Neural cell (in vitro differentiated cells): ENCODE results near the gene RDM1. TPM values are rescaled to one million over a fixed set of nuclear protein-coding genes. Genes with fewer than 3 reads are reported as not detected.

Experiments used
- H2AFZ ChIP-seq: fragments of 200-600, 300-800 bp; sonication (generic), shearing (Covaris generic); 2 replicates; pipeline ENCODE4 v1.6.0; 2014; ENCODE audit warnings: low read depth, mild to moderate bottlenecking, antibody characterized with exemption, low read length, moderate library complexity
- H3F3A ChIP-seq: fragments of 200-600 bp; shearing (Covaris generic); 2 replicates; pipeline ENCODE4 v1.6.1; 2016; ENCODE audit warnings: mild to moderate bottlenecking, moderate library complexity, mixed read lengths, antibody characterized with exemption, low read length; ENCODE audit not compliant: insufficient read depth, poor library complexity, severe bottlenecking
- H3K27ac ChIP-seq: fragments of 200-600, 300-800 bp; sonication (generic), shearing (Covaris generic); 2 replicates; pipeline ENCODE4 v1.5.1; 2014; ENCODE audit warnings: mild to moderate bottlenecking, low read length, moderate library complexity
- H3K27me3 ChIP-seq: fragments of 300-800, 200-600 bp; sonication (generic), shearing (Covaris generic); 2 replicates; pipeline ENCODE4 v1.6.0; 2014; ENCODE audit warnings: mild to moderate bottlenecking, low read depth, low read length, moderate library complexity; ENCODE audit not compliant: insufficient read depth
- H3K36me3 ChIP-seq: fragments of 300-800, 200-600 bp; sonication (generic), shearing (Covaris generic); 2 replicates; pipeline ENCODE4 v1.5.1; 2014; ENCODE audit warnings: mild to moderate bottlenecking, antibody characterized with exemption, low read length, moderate library complexity; ENCODE audit not compliant: insufficient read depth
- H3K4me2 ChIP-seq: fragments of 300-800, 200-600 bp; sonication (generic), shearing (Covaris generic); 2 replicates; pipeline ENCODE4 v1.6.0; 2014; ENCODE audit warnings: mild to moderate bottlenecking, low read length
- H3K4me3 ChIP-seq: fragments of 300-800, 200-600 bp; sonication (generic), shearing (Covaris generic); 2 replicates; pipeline ENCODE4 v1.5.1; 2014; ENCODE audit warnings: mild to moderate bottlenecking, low read length, moderate library complexity
- H3K79me2 ChIP-seq: fragments of 200-600 bp; shearing (Covaris generic); replicated peaks from 2 replicates; pipeline ENCODE4 v1.6.0; 2014; ENCODE audit warnings: mild to moderate bottlenecking, low read length, moderate library complexity; ENCODE audit not compliant: insufficient read depth
- H3K9ac ChIP-seq: fragments of 300-800, 200-600 bp; sonication (generic), shearing (Covaris generic); 2 replicates; pipeline ENCODE4 v1.6.1; 2016; ENCODE audit warnings: mild to moderate bottlenecking, low read length, mixed read lengths
- H3K9me2 ChIP-seq: fragments of 200-600 bp; shearing (Covaris generic); 2 replicates; pipeline ENCODE4 v1.6.1; 2016; ENCODE audit warnings: mild to moderate bottlenecking, low read length, mixed read lengths; ENCODE audit not compliant: insufficient read depth
- H3K9me3 ChIP-seq: fragments of 200-600, 300-800 bp; sonication (generic), shearing (Covaris generic); 2 replicates; pipeline ENCODE4 v1.6.1; 2016; ENCODE audit warnings: mild to moderate bottlenecking, mixed run types, low read length, moderate library complexity, mixed read lengths
- H4K20me1 ChIP-seq: fragments of 200-600 bp; shearing (Covaris generic); 2 replicates; pipeline ENCODE4 v1.6.1; 2016; ENCODE audit warnings: mild to moderate bottlenecking, mixed run types; ENCODE audit not compliant: insufficient read depth
- CTCF ChIP-seq: fragments of 450-650 bp; IDR thresholded peaks from 2 replicates; pipeline ENCODE4 v1.5.1; 2014; ENCODE audit warnings: antibody characterized with exemption, mild to moderate bottlenecking, moderate library complexity; ENCODE audit not compliant: poor library complexity, severe bottlenecking
- EP300 ChIP-seq: fragments of 450-650 bp; conservative IDR thresholded peaks from 2 replicates; pipeline ENCODE4 v1.6.1; 2014; ENCODE audit warnings: antibody characterized with exemption, mild to moderate bottlenecking, moderate library complexity; ENCODE audit not compliant: poor library complexity, severe bottlenecking
- EZH2 ChIP-seq: fragments of 200-600, 300-800 bp; shearing (Covaris generic), sonication (generic); IDR thresholded peaks from 2 replicates; pipeline ENCODE4 v1.6.1; 2014; ENCODE audit warnings: antibody characterized with exemption, low read length, borderline replicate concordance, mild to moderate bottlenecking; ENCODE audit not compliant: insufficient read depth, poor library complexity, severe bottlenecking
- MXI1 ChIP-seq: fragments of 450-650 bp; conservative IDR thresholded peaks from 2 replicates; pipeline ENCODE4 v1.6.1; 2014; ENCODE audit warnings: antibody characterized with exemption, mild to moderate bottlenecking; ENCODE audit not compliant: poor library complexity, severe bottlenecking
- POLR2AphosphoS5 ChIP-seq: IDR thresholded peaks from 2 replicates; pipeline ENCODE4 v1.6.1; 2012
- RAD21 ChIP-seq: fragments of 450-650 bp; conservative IDR thresholded peaks from 2 replicates; pipeline ENCODE4 v1.6.1; 2014; ENCODE audit warnings: antibody characterized with exemption, mild to moderate bottlenecking, moderate library complexity
- REST ChIP-seq: IDR thresholded peaks from 2 replicates; pipeline ENCODE4 v1.6.1; 2012; ENCODE audit warnings: borderline replicate concordance
- SMC3 ChIP-seq: fragments of 450-650 bp; conservative IDR thresholded peaks from 2 replicates; pipeline ENCODE4 v1.6.1; 2014; ENCODE audit warnings: antibody characterized with exemption, mild to moderate bottlenecking, moderate library complexity; ENCODE audit not compliant: poor library complexity
- TAF1 ChIP-seq: IDR thresholded peaks from 2 replicates; pipeline ENCODE4 v1.6.1; 2012; ENCODE audit warnings: low read depth
- polyA plus RNA-seq: library from polyadenylated mRNA; depleted of rRNA; stranded (reverse); fragments of >200 nt; gene quantifications from 2 replicates; pipeline ENCODE4 v1.2.3, GENCODE V29; 2014

RDM1 gene
- polyA plus RNA-seq, 1 donor from 2014 or later = not detected

GRCh38 chr17:35972945-35973332 is 42.4 kb upstream of the RDM1 start:
- Histone ChIP-seq H3F3A (no peaks in the 10 kb centered on the region), H2AFZ (no peak overlapping the region), H3K9me3 (no peaks in the 10 kb centered on the region), H3K9me2 (no peaks in the 10 kb centered on the region), H3K36me3 (no peaks in the 10 kb centered on the region), H3K79me2 (no peaks in the 10 kb centered on the region), H3K9ac (no peak overlapping the region), H3K4me2 (no peak overlapping the region), H3K27ac (no peak overlapping the region), H4K20me1 (no peaks in the 10 kb centered on the region), H3K4me3 (no peak overlapping the region), H3K27me3 (no peaks in the 10 kb centered on the region)
- TF ChIP-seq SMC3 = no peak

- no peak overlapping the region for H3K9ac ChIP-seq
- no peak overlapping the region for H3K27ac ChIP-seq
- no peaks in the 10 kb centered on the region for H3K79me2 ChIP-seq
- TF ChIP-seq CTCF (no peak), TAF1 (no peak), POLR2AphosphoS5 (no peak), EP300 (no peak), REST (no peak), EZH2 (no peak)
- no peak overlapping the region for H3K4me3 ChIP-seq
- no peaks in the 10 kb centered on the region for H3F3A ChIP-seq
- no peaks in the 10 kb centered on the region for H3K27me3 ChIP-seq
- H2AFZ ChIP-seq = no peak overlapping the region
- no peaks in the 10 kb centered on the region for H3K36me3 ChIP-seq
- H3K4me2 ChIP-seq = no peak overlapping the region
- H3K9me3 ChIP-seq = no peaks in the 10 kb centered on the region
- no peaks in the 10 kb centered on the region for H4K20me1 ChIP-seq
- H3K9me2 ChIP-seq = no peaks in the 10 kb centered on the region
Measured at GRCh38 chr17:35972535-35972934, 42.0 kb upstream of the RDM1 start.

- no peak overlapping the region for H3K27ac ChIP-seq
- no peaks in the 10 kb centered on the region for H3K9me3 ChIP-seq
- TF ChIP-seq RAD21 = no peak
- TF ChIP-seq MXI1 = no peak
- TF ChIP-seq EP300 = no peak
- no peak for TF ChIP-seq TAF1
- TF ChIP-seq EZH2 = no peak
- TF ChIP-seq POLR2AphosphoS5 = no peak
- no peak for TF ChIP-seq REST
- TF ChIP-seq SMC3 = no peak
- TF ChIP-seq CTCF = no peak
- no peak overlapping the region for H3K9ac ChIP-seq
- H3K9me2 ChIP-seq = no peaks in the 10 kb centered on the region
- no peaks in the 10 kb centered on the region for H3K79me2 ChIP-seq
- no peaks in the 10 kb centered on the region for H3F3A ChIP-seq
- H3K36me3 ChIP-seq = no peaks in the 10 kb centered on the region
- no peaks in the 10 kb centered on the region for H4K20me1 ChIP-seq
- H3K4me3 ChIP-seq = no peak overlapping the region
- H3K4me2 ChIP-seq = no peak overlapping the region
- H2AFZ ChIP-seq = no peak overlapping the region
- no peaks in the 10 kb centered on the region for H3K27me3 ChIP-seq
Measured at GRCh38 chr17:35972066-35972465, 41.5 kb upstream of the RDM1 start.
